ENCODE measurements around the gene ZC3H4. TPM values are rescaled to one million over a fixed set of nuclear protein-coding genes. Genes with fewer than 3 reads are reported as not detected.

ZC3H4 gene
- total and polyA plus RNA-seq, 9 of the 15 experiments (the other 6 are each of a cell fraction or from before 2014, with no cell fraction given) = 2.2 to 75.6 (median 18.3) TPM

- 0 out of 2 replicates have a peak, but pooled peaks have one; percentile 58 for TF ChIP-seq RERE (CRISPR knock-in tag; IDR thresholded peaks at IDR 0.05; ENCODE audit: borderline replicate concordance)
- TF ChIP-seq, protein P1, sequence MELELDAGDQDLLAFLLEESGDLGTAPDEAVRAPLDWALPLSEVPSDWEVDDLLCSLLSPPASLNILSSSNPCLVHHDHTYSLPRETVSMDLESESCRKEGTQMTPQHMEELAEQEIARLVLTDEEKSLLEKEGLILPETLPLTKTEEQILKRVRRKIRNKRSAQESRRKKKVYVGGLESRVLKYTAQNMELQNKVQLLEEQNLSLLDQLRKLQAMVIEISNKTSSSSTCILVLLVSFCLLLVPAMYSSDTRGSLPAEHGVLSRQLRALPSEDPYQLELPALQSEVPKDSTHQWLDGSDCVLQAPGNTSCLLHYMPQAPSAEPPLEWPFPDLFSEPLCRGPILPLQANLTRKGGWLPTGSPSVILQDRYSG (tag; conservative IDR thresholded peaks at IDR 0.05; ENCODE audit: low read depth) = peak; percentile 69; the same call in 1 of the 2 replicates
- TF ChIP-seq, protein P2, sequence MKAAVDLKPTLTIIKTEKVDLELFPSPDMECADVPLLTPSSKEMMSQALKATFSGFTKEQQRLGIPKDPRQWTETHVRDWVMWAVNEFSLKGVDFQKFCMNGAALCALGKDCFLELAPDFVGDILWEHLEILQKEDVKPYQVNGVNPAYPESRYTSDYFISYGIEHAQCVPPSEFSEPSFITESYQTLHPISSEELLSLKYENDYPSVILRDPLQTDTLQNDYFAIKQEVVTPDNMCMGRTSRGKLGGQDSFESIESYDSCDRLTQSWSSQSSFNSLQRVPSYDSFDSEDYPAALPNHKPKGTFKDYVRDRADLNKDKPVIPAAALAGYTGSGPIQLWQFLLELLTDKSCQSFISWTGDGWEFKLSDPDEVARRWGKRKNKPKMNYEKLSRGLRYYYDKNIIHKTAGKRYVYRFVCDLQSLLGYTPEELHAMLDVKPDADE (conservative IDR thresholded peaks at IDR 0.05; ENCODE audit: control insufficient read depth, low read depth, low read length) = 0 out of 2 replicates have a peak, but pooled peaks have one; percentile 38
- 0 out of 2 replicates have a peak, but pooled peaks have one; percentile 47 for TF ChIP-seq CUX1 (CRISPR knock-in tag; IDR thresholded peaks at IDR 0.05)
- peak; percentile 80; the same call in 1 of the 2 replicates for TF ChIP-seq KLF6 (CRISPR knock-in tag; IDR thresholded peaks at IDR 0.05; ENCODE audit: borderline replicate concordance)
- no peak for TF ChIP-seq SRSF9 (IDR thresholded peaks at IDR 0.05; ENCODE audit: borderline replicate concordance, low read depth, low read length)
- no peak for TF ChIP-seq SMAD2 (IDR thresholded peaks at IDR 0.05; ENCODE audit: low read depth, low read length)
- peak; percentile 97; the same call in 1 of the 2 replicates for TF ChIP-seq TGIF2 (CRISPR knock-in tag; IDR thresholded peaks at IDR 0.05)
- TF ChIP-seq, protein P3, sequence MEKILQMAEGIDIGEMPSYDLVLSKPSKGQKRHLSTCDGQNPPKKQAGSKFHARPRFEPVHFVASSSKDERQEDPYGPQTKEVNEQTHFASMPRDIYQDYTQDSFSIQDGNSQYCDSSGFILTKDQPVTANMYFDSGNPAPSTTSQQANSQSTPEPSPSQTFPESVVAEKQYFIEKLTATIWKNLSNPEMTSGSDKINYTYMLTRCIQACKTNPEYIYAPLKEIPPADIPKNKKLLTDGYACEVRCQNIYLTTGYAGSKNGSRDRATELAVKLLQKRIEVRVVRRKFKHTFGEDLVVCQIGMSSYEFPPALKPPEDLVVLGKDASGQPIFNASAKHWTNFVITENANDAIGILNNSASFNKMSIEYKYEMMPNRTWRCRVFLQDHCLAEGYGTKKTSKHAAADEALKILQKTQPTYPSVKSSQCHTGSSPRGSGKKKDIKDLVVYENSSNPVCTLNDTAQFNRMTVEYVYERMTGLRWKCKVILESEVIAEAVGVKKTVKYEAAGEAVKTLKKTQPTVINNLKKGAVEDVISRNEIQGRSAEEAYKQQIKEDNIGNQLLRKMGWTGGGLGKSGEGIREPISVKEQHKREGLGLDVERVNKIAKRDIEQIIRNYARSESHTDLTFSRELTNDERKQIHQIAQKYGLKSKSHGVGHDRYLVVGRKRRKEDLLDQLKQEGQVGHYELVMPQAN (IDR thresholded peaks at IDR 0.05; ENCODE audit: borderline replicate concordance) = peak; percentile 16; the same call in 1 of the 2 replicates
These were observed 1.2 kb downstream of the ZC3H4 start (continued) for GRCh38 chr19:47112166-47112996.
